ENCODE measurements around the gene TMEM11. TPM values are rescaled to one million over a fixed set of nuclear protein-coding genes. Genes with fewer than 3 reads are reported as not detected.
"Not testable (repeated sequence)": the region's sequence is repeated elsewhere in the genome, so short reads cannot be mapped to it uniquely, and the experiment has no call there.

Gene TMEM11
- total RNA-seq, 3 donors from 2014 or later (not counting 1 experiment from before 2014, with no cell fraction given) = 18.4 to 27.0 (median 18.6) TPM

DNA sequence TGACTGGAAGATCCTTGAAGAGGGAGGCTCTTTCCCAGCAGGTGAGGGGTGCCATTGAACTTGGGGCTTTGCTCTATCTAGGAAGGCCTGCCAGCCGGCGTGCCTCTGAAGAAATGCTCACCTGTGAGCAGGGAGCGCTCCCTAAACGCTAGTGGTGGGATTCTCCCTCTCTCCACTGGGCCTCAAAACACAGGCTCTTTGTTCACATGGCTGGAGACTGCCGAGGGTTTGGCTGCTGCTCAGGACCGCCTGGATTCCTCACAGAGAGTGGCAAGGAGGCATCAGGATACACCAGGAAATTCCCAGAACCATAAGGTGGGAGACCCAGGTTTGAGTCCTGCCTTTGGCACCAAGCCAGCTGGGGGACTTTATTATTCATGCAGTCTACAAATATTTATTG is 17.6 kb upstream of the TMEM11 start:
- peaks cover 2% of the 10 kb centered on the region for H3K9me3 ChIP-seq (ENCODE audit: control insufficient read depth, insufficient read depth, low read length)
- no peak overlapping the region for H3K27ac ChIP-seq (ENCODE audit: low read length)
- Mint-ChIP-seq H3K36me3 (no peaks in the 10 kb centered on the region), H3K4me3 (no peak overlapping the region), H3K4me1 (peaks cover 0 to 4% of the 10 kb centered on the region in 2 donors), H3K27ac (no peak overlapping the region), H3K9me3 (peaks cover 3 to 4% of the 10 kb centered on the region in 2 donors), H3K27me3 (ENCODE audit: low read depth in 2 of 2) (no peaks in the 10 kb centered on the region)
- H3K36me3 ChIP-seq (ENCODE audit: control insufficient read depth, insufficient read depth, low read length) = no peaks in the 10 kb centered on the region
- ATAC-seq (no peak), DNase-seq (no peak)
- no peaks in the 10 kb centered on the region for H3K4me1 ChIP-seq (ENCODE audit: control insufficient read depth, insufficient read depth, low read length)
- intact Hi-C loops (cut with micrococcal nuclease) = no loop called here
- no peak overlapping the region for H3K4me3 ChIP-seq (ENCODE audit: low read length)
- WGBS (ENCODE audit: insufficient coverage) = 96% methylated on average over 6 of the region's 6 CpGs
- TF ChIP-seq, protein P1, sequence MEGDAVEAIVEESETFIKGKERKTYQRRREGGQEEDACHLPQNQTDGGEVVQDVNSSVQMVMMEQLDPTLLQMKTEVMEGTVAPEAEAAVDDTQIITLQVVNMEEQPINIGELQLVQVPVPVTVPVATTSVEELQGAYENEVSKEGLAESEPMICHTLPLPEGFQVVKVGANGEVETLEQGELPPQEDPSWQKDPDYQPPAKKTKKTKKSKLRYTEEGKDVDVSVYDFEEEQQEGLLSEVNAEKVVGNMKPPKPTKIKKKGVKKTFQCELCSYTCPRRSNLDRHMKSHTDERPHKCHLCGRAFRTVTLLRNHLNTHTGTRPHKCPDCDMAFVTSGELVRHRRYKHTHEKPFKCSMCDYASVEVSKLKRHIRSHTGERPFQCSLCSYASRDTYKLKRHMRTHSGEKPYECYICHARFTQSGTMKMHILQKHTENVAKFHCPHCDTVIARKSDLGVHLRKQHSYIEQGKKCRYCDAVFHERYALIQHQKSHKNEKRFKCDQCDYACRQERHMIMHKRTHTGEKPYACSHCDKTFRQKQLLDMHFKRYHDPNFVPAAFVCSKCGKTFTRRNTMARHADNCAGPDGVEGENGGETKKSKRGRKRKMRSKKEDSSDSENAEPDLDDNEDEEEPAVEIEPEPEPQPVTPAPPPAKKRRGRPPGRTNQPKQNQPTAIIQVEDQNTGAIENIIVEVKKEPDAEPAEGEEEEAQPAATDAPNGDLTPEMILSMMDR (IDR thresholded peaks at IDR 0.05) = no peak
- H3K27me3 ChIP-seq (ENCODE audit: control insufficient read depth, insufficient read depth, low read length) = no peaks in the 10 kb centered on the region

DNA sequence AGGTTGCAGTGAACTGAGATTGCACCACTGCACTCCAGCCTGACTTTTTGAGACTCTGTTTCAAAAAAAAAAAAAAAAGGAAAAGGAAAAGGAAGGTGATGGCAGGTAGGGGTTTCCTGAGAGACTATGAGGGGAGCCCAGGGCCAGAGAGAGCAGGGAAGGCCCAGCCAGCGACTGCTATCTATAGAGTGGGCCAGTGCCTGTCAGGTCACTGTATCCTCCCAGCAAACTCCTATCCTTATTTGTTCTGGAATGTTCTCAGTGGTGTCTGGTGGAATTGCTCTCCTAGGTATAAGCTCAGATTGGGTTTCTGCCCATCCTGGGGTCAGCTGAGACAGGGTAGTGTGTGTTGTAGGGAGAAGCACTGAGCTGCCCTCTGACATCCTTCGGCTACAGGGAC is 14.9 kb upstream of the TMEM11 start:
- no peaks in the 10 kb centered on the region for H3K36me3 ChIP-seq (ENCODE audit: control insufficient read depth, insufficient read depth, low read length)
- WGBS (ENCODE audit: insufficient coverage) = 100% methylated on average over 2 of the region's 2 CpGs
- H3K27me3 Mint-ChIP-seq (ENCODE audit: low read depth in 2 of 2) = no peaks in the 10 kb centered on the region

DNA sequence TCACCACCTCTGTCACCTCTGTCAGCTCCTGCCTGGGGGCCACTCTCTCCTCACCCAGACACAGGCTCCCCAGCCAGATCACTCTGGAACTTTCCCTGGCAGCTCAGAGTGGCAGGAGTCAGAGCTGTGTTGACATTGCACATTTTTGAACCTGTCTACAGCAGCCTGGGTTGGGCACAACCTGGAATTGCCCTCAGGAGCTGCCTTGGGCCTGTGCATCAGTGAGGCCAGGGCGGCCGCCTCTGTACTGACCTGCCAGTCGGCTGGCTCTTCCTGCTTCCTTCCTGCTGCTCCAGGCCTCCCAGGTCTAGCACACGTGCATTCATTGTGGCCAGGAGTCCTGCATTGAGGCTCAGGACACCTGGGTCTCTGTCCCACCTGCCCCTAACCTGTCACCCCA is 14.2 kb upstream of the TMEM11 start:
- Histone ChIP-seq H3K27ac (ENCODE audit: low read length) (no peak overlapping the region), H3K36me3 (ENCODE audit: control insufficient read depth, insufficient read depth, low read length) (no peaks in the 10 kb centered on the region), H3K9me3 (ENCODE audit: control insufficient read depth, insufficient read depth, low read length) (peaks cover 2% of the 10 kb centered on the region), H3K4me3 (ENCODE audit: low read length) (no peak overlapping the region), H3K27me3 (ENCODE audit: control insufficient read depth, insufficient read depth, low read length) (no peaks in the 10 kb centered on the region), H3K4me1 (ENCODE audit: control insufficient read depth, insufficient read depth, low read length) (no peaks in the 10 kb centered on the region)
- Mint-ChIP-seq H3K36me3 (no peaks in the 10 kb centered on the region), H3K9me3 (peaks cover 3 to 4% of the 10 kb centered on the region in 2 donors), H3K4me1 (no peaks in the 10 kb centered on the region), H3K27ac (no peak overlapping the region), H3K27me3 (ENCODE audit: low read depth in 2 of 2) (no peaks in the 10 kb centered on the region), H3K4me3 (no peak overlapping the region)
- no peak for ATAC-seq
- 82% methylated on average over 4 of the region's 4 CpGs for WGBS (ENCODE audit: insufficient coverage)
- intact Hi-C loops (cut with micrococcal nuclease) = no loop called here
- no peak for DNase-seq
- TF ChIP-seq, protein P1 (IDR thresholded peaks at IDR 0.05) = no peak

More for the DNA sequence above, 14.9 kb upstream of the TMEM11 start:
- H3K4me3 Mint-ChIP-seq = no peak overlapping the region
- H3K4me1 Mint-ChIP-seq = no peaks in the 10 kb centered on the region
- Histone ChIP-seq H3K27ac (ENCODE audit: low read length) (no peak overlapping the region), H3K4me1 (ENCODE audit: control insufficient read depth, insufficient read depth, low read length) (no peaks in the 10 kb centered on the region), H3K4me3 (ENCODE audit: low read length) (no peak overlapping the region), H3K9me3 (ENCODE audit: control insufficient read depth, insufficient read depth, low read length) (peaks cover 2% of the 10 kb centered on the region), H3K27me3 (ENCODE audit: control insufficient read depth, insufficient read depth, low read length) (no peaks in the 10 kb centered on the region)
- H3K36me3 Mint-ChIP-seq = no peaks in the 10 kb centered on the region
- ATAC-seq (no peak), DNase-seq (no peak)
- TF ChIP-seq, protein P1 (IDR thresholded peaks at IDR 0.05) = no peak
- no peak overlapping the region for H3K27ac Mint-ChIP-seq
- intact Hi-C loops (cut with micrococcal nuclease) = no loop called here
- H3K9me3 Mint-ChIP-seq = peaks cover 3 to 4% of the 10 kb centered on the region in 2 donors

DNA sequence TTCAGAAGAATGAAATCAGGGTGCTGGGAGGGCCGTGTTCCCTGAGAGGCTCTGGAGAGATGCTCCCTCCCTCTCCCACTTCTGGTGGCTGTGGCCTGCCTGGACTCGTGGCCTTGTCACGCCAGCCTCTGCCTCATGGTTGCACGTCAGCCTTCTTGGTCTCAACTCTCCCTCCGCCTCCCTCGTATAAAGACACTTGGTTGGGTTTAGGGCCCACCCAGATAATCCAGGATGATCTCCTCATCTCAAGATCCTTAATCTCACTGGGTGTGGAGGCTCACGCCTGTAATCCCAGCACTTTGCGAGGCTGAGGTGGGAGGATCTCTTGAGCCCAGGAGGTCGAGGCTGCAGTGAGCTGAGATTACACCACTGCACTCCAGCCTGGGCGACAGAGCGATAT is 13.3 kb upstream of the TMEM11 start:
- DNase-seq; H3K9me3 Mint-ChIP-seq; H3K4me3 ChIP-seq (ENCODE audit: low read length); H3K4me1 ChIP-seq (ENCODE audit: control insufficient read depth, insufficient read depth, low read length); H3K27ac Mint-ChIP-seq; H3K9me3 ChIP-seq (ENCODE audit: control insufficient read depth, insufficient read depth, low read length); H3K27me3 ChIP-seq (ENCODE audit: control insufficient read depth, insufficient read depth, low read length); ATAC-seq; H3K27me3 Mint-ChIP-seq (ENCODE audit: low read depth in 2 of 2); H3K4me3 Mint-ChIP-seq; H3K36me3 ChIP-seq (ENCODE audit: control insufficient read depth, insufficient read depth, low read length); H3K36me3 Mint-ChIP-seq; H3K27ac ChIP-seq (ENCODE audit: low read length); H3K4me1 Mint-ChIP-seq; intact Hi-C loops (cut with micrococcal nuclease): not testable (repeated sequence)
- WGBS (ENCODE audit: insufficient coverage) = 92% methylated on average over 11 of the region's 11 CpGs
